DMS53 (cell line): Measurements from ENCODE around the gene HOXA4.

Source experiments
- DNase-seq: peaks from one replicate; lab custom pipeline; 2025; lab: John Stamatoyannopoulos, UW

The HOXA4 gene

DNA sequence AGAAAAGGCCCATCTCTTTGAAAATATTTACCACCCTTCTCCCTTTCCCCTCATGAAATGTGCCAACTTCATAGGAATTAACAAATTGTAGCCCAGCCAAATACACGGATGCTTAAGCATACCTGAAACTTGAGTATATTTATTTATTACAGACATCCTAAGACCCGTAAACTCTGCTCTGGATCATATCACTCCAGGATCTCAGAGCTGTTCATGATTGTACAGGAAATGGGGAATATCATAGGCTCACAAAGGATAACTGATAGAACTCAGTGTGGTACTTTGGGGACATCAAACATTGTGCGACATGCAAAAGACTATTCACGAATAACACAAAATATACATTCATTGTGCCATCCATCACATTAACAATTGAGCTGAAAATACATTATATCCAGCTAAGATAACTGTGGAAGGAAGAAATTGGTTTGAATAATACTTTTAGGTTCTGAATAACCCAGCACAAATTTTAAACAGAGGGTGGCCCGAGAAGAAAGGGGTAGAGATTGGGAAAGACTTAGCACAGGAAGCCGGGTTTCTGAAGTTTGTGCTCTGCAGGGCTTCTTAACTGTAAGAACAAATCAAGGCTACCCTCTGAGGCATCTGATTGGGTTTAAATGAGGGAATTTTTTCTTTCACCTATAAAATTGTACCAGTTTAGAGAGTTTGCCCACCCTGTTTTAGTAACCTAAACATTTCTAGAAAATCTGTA, 37.2 kb downstream of the HOXA4 start:
- DNase-seq, result no peak

DNA sequence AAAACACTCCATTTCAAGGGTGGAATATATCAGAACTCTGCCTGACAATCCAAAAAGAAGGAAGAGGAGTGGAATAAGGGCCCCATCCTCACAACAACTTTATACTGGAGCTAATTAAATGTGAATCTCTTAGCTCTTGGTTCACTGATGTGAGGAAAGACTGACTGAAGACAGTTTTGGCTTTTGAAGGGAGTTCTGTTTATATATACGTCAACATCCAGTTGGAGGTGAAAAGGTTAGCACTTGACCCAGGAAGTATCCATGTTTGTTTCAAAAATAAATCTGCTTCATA, 37.8 kb downstream of the HOXA4 start:
- no peak for DNase-seq

DNA sequence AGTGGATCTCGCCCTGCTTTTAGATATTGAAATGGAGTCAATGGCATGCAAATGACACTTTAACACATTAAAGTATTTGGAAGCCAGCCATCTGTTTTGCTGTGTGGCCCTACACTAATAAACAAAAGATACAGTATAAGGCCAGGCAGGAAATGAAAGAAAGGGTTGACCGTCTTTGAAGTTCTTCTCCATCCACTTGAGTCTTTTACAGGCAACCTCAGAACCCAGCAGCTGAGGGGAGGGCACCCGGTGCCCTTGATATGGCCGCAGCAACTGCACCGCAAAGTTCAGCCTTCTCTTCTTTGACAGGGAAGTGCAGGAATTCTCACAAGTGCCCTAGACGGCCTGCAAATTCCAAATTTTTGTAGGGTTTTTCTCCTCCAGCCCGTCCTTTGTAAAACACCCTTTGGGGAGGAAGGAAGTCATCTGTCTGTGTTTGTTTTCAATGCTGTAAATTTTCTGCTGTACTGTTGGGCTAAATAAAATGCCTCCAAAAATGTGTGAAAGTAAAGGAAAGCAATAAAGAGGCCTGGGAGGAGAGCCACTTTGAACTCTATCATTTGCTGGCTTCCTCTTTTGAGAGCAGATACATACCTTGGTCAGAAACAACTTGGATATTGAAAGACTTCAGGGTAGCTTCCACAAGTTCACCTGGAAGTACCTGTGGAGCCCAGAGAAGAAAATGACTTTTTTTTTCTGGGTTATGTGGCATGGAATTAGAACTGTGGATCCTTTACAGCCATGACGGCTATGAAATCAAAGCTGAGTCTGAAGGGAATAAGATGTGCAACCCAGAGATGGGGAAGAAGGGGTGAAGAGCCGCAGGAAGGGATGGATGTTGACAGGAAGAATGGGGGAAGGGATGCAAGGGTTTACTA, 38.4 kb downstream of the HOXA4 start:
- DNase-seq, result peak; percentile 53

DNA sequence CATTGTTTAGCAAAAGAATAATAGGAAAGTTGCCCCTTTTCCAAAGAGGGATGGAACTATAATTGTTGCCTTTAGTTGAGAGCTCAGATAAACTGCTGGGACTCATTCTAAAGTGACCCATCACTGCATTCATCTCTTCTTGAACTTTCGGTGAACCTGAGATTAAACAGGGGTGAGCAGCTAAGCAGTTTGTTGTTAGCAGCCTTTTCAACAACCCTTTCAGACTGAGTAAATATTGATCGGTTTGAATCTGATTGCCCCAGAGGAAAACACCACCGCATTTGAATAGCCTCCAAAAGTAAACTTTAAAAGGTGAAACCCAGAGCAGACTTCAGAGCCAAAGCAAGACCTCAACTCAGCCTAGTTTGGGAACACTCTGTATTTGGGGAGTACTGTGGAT, 39.5 kb downstream of the HOXA4 start:
- peak; percentile 93 for DNase-seq

DNA sequence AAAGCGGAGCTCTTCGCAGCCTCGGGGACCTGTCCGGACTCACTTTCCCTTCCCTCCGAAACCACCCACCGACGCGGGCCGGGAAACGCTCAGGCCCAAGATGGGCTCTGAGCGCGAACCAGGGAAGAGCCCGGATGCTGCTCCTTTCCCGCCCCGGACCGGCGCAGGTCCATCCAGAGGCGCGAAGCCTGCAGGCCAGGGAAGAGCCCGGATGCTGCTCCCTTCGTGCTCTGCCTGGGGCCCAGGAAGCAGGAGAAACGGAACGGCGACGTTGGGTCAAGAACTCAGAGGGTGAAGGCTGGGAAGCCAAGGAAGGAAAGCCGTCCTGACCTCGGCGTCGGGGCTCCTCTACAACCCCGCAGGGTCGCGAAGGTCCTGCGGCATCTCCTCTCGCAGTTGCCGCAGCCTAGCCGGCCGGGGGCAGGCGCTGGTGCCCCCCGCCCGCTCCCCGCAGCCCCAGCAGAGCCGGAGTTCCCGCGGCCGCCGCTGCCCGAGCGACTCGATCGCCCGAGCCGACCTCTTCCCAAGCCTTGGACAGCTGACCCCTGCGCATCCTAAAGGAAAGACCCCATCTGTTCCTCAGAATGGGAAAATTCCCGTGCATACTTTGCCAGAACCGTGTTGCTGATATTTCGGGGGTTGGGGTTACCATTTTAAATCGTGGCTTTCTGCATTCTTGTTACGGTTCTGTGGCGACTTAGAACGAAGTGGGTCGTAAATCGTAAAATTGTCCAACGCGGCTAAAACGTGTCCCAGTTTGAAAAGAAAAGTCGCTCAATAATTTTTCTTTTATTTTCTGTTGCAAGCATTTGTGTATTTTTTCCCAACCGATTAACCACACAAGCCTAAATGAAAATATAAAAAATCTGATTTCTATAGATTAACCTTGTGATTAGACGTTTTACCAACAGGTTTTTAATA, 42.3 kb downstream of the HOXA4 start:
- no peak for DNase-seq

DNA sequence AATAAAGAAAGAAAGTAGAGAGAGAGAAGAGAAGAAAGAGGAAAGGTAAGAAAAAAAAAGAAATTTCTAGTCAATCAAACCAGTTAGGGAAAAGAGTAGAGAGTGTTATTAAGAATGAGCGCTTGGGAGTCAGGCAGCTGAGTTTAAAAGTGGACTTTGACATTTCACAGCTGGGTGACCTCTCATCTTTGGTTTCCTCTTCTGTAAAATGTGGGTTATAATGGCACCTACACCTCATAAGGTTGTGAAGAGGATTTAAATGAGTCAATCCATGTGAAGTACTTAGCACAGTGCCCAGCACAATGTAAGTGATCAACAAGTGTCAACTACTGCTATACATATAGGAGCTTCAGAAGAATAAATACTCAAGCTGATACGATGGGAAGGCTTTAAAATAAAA, 46.9 kb downstream of the HOXA4 start:
- peak; percentile 56 for DNase-seq

DNA sequence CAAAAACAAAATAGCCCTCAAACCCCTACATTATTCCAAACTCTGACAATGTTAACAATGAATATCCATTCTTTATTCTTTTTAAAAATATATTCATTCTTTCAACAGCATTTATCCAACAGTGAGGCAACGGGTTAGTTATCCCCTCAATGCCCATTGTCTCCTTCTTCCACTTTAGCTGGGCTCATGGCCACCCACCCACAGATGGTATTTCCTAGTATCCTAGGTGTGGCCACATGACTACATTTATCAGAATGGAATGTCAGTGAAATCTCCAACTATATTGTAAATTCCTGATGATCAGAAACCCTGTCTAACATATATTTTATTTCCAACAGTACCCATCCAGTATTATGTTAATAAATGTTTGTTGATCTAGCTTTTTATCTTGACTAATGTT, 48.4 kb downstream of the HOXA4 start:
- no peak for DNase-seq

DNA sequence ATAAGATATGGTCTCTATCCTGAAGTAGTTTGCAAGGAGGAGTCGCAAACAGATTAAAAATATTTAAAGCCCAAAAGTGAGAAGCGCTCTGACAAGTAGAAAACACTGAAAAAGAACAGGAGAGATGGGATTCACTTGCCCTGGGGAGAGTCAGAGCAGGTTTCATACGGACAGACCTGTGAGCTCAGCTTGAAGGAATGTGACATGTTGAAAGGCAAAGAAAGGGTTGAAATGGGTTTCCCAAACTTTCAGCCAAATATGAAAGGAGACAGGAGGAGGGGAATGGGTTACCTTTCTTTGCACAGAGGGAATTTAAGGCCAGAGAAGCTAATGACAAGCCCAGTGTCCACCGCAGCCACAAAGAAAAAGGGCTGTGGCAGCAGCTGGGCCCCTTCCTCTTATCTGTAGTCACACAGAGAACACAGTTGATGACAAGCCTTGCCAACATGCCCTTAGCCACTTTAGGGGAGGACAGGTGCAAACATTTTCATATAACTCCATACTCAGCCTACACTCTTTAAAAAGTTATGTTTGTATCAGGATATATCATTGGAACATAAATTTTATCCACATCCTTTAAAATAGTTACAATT, 49.6 kb downstream of the HOXA4 start:
- peak; percentile 26 for DNase-seq

DNA sequence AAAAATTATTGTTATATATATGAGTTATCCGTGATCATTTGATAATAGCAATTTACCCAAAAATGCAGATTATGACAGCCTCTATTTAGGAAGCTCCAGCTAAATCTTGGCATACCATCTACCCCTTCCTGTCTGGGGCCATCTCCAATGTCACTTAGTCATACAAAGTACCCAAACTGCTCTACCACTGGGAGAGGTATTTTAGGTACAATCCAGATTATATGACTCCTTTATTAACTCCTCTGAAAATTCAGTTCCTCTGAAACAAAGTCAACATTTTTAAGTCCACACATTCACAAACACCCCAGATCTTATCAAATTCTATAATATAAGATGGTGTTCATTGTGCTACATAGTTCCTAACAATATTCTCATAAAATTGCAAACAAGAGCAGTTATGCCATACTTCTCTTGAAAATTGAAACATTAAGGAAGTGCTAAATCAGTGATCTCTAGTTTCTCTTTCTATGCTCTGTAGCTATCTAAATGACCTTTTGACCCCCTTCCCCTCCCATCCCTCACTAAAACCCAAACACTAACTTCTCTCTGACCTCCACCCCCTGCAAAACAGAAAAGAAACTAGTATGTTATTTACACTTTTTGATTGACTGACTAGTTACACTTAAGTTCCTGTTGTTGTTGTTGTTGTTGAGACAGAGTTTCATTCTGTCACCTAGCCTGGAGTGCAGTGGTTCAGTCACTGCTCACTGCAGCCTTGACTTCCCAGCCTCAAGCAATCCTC, 51.2 kb downstream of the HOXA4 start:
- no peak for DNase-seq

DNA sequence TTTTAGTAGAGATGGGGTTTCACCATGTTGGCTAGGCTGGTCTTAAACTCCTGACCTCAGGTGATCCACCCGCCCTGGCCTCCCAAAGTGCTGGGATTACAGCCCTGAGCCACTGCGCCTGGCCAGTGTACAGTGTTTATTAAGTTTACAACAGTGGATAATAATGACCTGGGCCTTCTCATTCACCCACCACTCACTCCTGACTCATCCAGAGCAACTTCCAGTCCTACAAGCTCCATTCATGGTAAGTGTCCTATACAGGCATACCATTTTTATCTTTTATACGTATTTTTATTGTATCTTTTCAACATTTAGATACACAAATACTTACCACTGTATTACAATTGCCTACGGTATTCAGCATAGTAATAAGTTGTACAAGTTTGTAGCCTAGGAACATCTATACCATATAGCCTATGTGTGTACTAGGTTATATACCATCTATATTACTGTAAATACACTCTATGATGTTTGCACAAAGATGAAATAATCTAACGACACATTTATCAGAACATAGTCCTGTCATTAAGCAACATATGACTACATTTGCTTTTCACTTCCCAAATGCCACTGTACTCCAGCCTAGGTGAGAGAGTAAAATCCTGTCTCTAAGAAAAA, 51.8 kb downstream of the HOXA4 start:
- no peak for DNase-seq
